ENCODE data around the gene AAGAB.

Gene AAGAB

DNA sequence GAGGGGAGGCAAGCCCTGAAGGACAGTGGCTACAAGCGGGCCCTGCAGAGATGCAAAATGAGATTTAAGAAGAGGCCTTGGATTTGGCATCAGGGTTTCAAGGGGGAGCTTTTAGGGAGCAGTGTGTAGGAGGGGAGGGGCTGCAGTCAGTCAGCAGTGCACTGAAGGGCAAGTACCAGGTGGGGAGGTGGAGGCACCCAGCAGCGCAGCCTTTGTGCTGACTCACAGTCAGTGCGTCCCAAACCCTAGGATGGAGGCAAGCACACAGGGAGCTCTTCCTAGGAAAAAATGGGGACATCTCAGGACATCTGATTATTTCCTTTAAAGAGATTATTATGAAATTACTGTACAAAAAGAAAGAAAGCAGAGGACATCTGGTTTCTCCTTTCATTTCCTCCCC lies 80.0 kb downstream of the AAGAB start:
- TF ChIP-seq FOXP2 (optimal IDR thresholded peaks at IDR 0.05; ENCODE audit: borderline replicate concordance, extremely low read depth, extremely low read length, insufficient read depth) (no peak), POLR2AphosphoS5 (IDR thresholded peaks at IDR 0.05; ENCODE audit: low read depth, low read length) (no peak), SIN3A (IDR thresholded peaks at IDR 0.05; ENCODE audit: borderline replicate concordance, insufficient read depth, low read length) (no peak), TAF1 (IDR thresholded peaks at IDR 0.05; ENCODE audit: borderline replicate concordance, insufficient read depth, low read length) (no peak)
- TF ChIP-seq, protein P1, sequence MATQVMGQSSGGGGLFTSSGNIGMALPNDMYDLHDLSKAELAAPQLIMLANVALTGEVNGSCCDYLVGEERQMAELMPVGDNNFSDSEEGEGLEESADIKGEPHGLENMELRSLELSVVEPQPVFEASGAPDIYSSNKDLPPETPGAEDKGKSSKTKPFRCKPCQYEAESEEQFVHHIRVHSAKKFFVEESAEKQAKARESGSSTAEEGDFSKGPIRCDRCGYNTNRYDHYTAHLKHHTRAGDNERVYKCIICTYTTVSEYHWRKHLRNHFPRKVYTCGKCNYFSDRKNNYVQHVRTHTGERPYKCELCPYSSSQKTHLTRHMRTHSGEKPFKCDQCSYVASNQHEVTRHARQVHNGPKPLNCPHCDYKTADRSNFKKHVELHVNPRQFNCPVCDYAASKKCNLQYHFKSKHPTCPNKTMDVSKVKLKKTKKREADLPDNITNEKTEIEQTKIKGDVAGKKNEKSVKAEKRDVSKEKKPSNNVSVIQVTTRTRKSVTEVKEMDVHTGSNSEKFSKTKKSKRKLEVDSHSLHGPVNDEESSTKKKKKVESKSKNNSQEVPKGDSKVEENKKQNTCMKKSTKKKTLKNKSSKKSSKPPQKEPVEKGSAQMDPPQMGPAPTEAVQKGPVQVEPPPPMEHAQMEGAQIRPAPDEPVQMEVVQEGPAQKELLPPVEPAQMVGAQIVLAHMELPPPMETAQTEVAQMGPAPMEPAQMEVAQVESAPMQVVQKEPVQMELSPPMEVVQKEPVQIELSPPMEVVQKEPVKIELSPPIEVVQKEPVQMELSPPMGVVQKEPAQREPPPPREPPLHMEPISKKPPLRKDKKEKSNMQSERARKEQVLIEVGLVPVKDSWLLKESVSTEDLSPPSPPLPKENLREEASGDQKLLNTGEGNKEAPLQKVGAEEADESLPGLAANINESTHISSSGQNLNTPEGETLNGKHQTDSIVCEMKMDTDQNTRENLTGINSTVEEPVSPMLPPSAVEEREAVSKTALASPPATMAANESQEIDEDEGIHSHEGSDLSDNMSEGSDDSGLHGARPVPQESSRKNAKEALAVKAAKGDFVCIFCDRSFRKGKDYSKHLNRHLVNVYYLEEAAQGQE (IDR thresholded peaks at IDR 0.05; ENCODE audit: insufficient read depth in 1 of 2, low read depth in 2 of 2, low read length in 2 of 2): no peak

- TF ChIP-seq POLR2AphosphoS5 (IDR thresholded peaks at IDR 0.05; ENCODE audit: low read depth, low read length) (no peak), SIN3A (IDR thresholded peaks at IDR 0.05; ENCODE audit: borderline replicate concordance, insufficient read depth, low read length) (no peak), TAF1 (IDR thresholded peaks at IDR 0.05; ENCODE audit: borderline replicate concordance, insufficient read depth, low read length) (no peak), FOXP2 (optimal IDR thresholded peaks at IDR 0.05; ENCODE audit: borderline replicate concordance, extremely low read depth, extremely low read length, insufficient read depth) (no peak)
- TF ChIP-seq, protein P1 (IDR thresholded peaks at IDR 0.05; ENCODE audit: insufficient read depth in 1 of 2, low read depth in 2 of 2, low read length in 2 of 2): no peak
Observed at GRCh38 chr15:67173786-67174185, 80.7 kb downstream of the AAGAB start.

- no peak for TF ChIP-seq POLR2AphosphoS5 (IDR thresholded peaks at IDR 0.05; ENCODE audit: low read depth, low read length)
- no peak for TF ChIP-seq FOXP2 (optimal IDR thresholded peaks at IDR 0.05; ENCODE audit: borderline replicate concordance, extremely low read depth, extremely low read length, insufficient read depth)
- TF ChIP-seq SIN3A (IDR thresholded peaks at IDR 0.05; ENCODE audit: borderline replicate concordance, insufficient read depth, low read length): no peak
- no peak for TF ChIP-seq TAF1 (IDR thresholded peaks at IDR 0.05; ENCODE audit: borderline replicate concordance, insufficient read depth, low read length)
- TF ChIP-seq, protein P1 (IDR thresholded peaks at IDR 0.05; ENCODE audit: insufficient read depth in 1 of 2, low read depth in 2 of 2, low read length in 2 of 2): no peak
Observed at GRCh38 chr15:67173005-67173404, 81.5 kb downstream of the AAGAB start.

DNA sequence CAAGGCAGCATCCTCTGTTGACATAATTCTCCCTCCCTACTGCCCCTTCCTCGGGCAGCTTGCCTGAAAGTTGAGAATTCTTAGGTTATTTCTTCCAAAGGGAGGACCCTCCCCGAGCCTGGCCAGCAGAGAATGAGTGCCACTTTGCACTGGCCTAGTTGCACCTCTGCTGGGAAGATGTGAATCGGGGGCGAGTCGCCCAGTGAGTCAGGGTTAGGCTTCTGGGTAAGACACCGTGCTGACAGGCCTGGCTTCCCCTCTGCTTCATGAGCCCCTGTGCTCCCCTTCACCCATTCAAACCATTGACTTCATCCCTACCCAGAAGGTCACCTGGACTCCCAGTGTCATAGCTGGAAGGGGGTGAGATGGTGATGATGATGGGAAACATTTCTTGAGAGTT lies 82.3 kb downstream of the AAGAB start:
- TF ChIP-seq SIN3A (IDR thresholded peaks at IDR 0.05; ENCODE audit: borderline replicate concordance, insufficient read depth, low read length) (no peak), FOXP2 (optimal IDR thresholded peaks at IDR 0.05; ENCODE audit: borderline replicate concordance, extremely low read depth, extremely low read length, insufficient read depth) (no peak), POLR2AphosphoS5 (IDR thresholded peaks at IDR 0.05; ENCODE audit: low read depth, low read length) (no peak), TAF1 (IDR thresholded peaks at IDR 0.05; ENCODE audit: borderline replicate concordance, insufficient read depth, low read length) (no peak)
- TF ChIP-seq, protein P1 (IDR thresholded peaks at IDR 0.05; ENCODE audit: insufficient read depth in 1 of 2, low read depth in 2 of 2, low read length in 2 of 2): no peak

GRCh38 chr15:67171471-67171870 lies 83.0 kb downstream of the AAGAB start:
- TF ChIP-seq, protein P1 (IDR thresholded peaks at IDR 0.05; ENCODE audit: insufficient read depth in 1 of 2, low read depth in 2 of 2, low read length in 2 of 2): no peak
- no peak for TF ChIP-seq FOXP2 (optimal IDR thresholded peaks at IDR 0.05; ENCODE audit: borderline replicate concordance, extremely low read depth, extremely low read length, insufficient read depth)
- TF ChIP-seq TAF1 (IDR thresholded peaks at IDR 0.05; ENCODE audit: borderline replicate concordance, insufficient read depth, low read length): no peak
- TF ChIP-seq SIN3A (IDR thresholded peaks at IDR 0.05; ENCODE audit: borderline replicate concordance, insufficient read depth, low read length): no peak
- no peak for TF ChIP-seq POLR2AphosphoS5 (IDR thresholded peaks at IDR 0.05; ENCODE audit: low read depth, low read length)
